Right lobe of liver (tissue), 4 donors: ENCODE results near the gene GRK6.

Experiments
- CTCF ChIP-seq, 4 donors: fragments of 200-600 bp in 3 of 4; fragments of 450-650 bp in 1 of 4; IDR thresholded peaks; one replicate each; pipeline versions ENCODE4 v1.5.1 to v1.8.0; 2016 to 2022; ENCODE audit warnings: antibody characterized with exemption in 4 of 4, mild to moderate bottlenecking in 2 of 4
- POLR2A ChIP-seq: fragments of 450-650 bp; IDR thresholded peaks from one replicate; pipeline ENCODE4 v1.6.1; 2017; ENCODE audit warnings: antibody characterized with exemption, mild to moderate bottlenecking
- donor health status: DM: no; HTN: no; CAD: no.
- donor health status: DM: no; HTN: no; CAD: no.
- donor health status: DM: no; HTN: yes; CAD: no.

- TF ChIP-seq CTCF (IDR thresholded peaks at IDR 0.05) (no peak), POLR2A (no peak)
These were observed 48.4 kb upstream of the GRK6 start for GRCh38 chr5:177377851-177378776.
